GM19372 (cell line): Measurements from ENCODE around the gene CAVIN4.

Experiments
- ATAC-seq: cut with Tn5 transposase; IDR thresholded peaks from one replicate; pipeline ENCODE4 v1.9.1; 2021; ENCODE audit warnings: mild to moderate bottlenecking, low read depth, moderate library complexity; ENCODE audit not compliant: unreplicated experiment

The CAVIN4 gene

GRCh38 chr9:100577776-100578448 is at the start of gene CAVIN4:
TSS of gene CAVIN4 (plus strand) at chr9:100578079. CDS start at chr9:100578144, 65 bp downstream.
- no peak for ATAC-seq

DNA sequence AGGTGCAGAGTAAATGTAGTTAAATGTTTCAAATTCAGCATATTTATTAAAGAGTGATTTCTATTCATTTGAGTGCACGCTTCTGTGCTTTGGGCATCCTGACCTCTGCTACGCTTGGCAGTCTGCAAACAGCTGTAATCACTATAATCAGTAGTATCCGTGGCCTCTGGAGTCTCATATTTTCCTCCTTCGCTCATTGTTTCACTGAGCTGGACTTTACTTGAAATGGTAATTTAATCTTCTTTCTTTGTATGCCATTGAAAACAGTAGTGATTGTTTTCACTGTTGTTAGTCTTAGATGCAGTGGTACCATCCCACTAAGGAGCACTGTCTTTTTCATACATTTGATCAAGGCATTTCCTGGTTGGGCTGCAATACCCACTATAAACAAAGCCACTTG is 43.5 kb upstream of the CAVIN4 start:
- ATAC-seq = no peak

- ATAC-seq = no peak
Measured at GRCh38 chr9:100540327-100540726, 37.6 kb upstream of the CAVIN4 start.

DNA sequence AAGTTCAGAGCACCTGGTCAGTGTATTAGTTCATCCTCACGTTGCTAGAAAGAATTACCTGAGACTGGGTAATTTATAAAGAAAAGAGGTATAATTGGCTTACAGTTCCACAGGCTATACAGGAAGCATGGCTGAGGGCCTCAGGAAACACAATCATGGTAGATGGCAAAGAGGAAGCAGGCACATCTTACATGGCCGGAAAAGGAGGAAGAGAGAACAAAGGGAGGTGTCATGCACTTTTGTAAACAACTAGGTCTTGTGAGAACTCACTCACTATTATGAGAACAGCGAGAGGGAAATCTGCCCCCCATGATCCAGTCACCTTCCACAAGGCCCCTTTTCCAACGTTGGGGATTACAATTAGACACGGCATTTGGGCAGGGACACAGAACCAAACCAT is 28.8 kb upstream of the CAVIN4 start:
- no peak for ATAC-seq

DNA sequence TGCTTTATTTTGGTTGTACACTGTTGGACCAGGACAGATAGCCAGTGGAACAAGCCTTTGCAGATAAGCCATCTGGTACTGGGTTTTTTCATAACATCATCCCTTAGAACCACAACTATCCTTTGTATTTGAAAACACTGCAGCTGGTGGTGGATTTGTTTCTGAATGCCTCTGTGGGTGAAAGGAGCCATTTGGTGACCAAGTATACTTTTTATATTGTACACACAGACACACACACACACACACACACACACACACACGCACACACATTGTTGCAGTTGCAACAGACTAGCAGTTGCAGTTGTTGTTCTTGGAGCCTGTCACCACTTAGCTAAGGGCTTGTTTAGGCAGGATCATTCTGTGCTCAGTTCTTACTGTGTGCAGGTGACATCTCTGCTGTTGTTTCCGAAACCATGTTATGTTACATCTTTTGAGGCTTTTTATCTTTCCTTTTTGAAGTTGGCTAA is 22.9 kb upstream of the CAVIN4 start:
- ATAC-seq = peak; percentile 48

- peak; percentile 79 for ATAC-seq
Measured at GRCh38 chr9:100555471-100555870, 22.4 kb upstream of the CAVIN4 start.

DNA sequence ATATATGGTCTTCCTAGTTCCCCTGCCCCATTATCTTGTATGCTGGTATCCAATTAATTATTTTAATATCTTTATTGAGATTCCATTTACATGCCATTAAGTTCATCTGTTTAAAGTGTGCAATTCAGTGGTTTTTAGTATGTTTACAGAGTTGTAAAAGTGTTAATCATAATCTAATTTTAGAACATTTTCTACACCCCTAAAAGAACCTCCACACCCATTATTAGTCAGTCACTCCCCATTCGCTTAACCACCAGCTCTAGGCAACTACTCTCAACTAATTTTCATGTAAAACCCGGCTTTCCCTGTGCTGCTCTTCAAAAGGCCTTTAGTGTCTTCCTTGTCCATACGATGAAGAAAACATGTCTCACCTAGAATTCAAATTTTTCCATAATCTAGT is 20.8 kb upstream of the CAVIN4 start:
- ATAC-seq = no peak

DNA sequence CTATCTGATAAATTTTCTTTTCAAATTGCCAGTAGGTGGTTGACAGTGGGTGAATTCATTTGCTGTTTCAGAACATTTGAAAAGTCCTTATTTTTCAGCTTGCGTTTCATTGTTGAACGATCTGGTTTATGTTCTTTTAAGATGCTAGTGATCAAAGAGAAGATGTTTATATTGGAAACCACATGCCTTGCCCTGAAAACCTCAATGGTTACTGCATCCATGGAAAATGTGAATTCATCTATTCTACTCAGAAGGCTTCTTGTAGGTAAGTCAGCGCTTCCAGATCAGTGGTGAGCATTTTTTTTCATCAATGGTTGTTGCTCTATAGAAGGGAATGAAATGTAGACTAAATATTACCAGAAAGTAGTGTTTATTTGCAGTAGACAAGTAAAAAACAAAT is 16.6 kb upstream of the CAVIN4 start:
- no peak for ATAC-seq

GRCh38 chr9:100567856-100568255 is 10.0 kb upstream of the CAVIN4 start:
- no peak for ATAC-seq

DNA sequence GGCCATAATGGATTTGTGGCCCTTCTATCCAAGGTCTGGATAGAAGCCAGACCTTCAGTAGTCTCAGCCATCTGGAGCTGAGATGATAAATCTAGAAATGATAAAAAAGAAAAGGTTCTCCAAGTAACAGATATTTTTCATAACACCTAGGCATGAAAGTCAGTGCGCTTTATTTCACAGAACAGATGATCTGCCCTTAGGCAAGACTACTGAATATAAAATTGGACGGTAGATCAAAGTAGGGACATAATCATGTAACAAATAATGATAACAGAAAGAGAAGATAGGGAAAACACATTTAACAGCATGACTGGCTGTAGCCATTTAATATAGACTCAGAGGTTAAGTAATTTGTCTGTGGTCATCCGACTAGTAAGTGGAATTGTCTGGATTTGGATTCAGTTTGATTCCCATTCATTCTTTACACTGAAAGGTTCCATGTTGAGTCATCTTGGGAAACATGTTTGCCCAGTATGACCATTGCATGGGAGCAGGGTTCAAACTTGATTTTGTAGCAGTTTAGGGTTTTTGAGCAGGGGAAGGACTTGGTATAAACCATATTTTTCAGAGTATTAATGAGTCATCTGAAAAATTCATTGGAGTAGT is 4.1 kb upstream of the CAVIN4 start:
- ATAC-seq = no peak

DNA sequence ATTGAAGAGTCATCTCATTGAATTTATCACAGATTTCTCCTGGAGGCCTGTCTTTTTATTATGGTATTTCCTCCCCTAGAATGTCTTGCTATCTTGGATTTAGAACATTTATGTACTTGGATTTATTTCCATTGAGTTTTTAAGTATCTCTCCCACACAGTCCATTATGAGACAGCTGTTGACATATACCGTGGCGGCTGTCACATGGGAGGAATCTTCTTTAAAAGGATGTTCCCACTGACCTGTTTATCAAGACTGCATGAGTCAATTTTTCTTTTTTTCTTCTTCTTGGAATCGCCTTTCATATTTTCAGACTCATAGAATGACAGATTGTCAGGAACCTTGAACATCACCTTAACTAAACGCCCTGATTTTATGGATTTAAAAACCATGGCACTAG is 2.9 kb upstream of the CAVIN4 start:
- ATAC-seq = no peak

GRCh38 chr9:100575765-100576386 is 2.0 kb upstream of the CAVIN4 start:
- no peak for ATAC-seq

DNA sequence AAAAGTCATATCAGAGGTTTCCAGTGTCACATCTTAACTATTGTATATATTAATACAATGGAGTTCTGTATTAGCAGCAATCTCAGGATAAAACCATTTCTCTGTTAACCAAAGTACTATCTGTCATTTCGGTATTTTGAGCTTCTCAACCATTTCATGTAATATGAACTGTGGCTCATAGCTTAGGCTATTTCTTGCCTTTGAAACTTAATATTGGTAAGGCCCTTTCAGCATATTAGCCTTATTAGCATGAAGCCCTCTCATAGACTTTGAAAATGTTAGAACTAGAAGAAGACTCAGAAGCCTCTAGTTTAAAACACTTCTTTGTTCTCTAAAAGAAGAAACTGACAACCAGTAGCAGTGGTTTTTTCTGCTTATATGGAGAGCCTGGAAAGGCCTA is 731 bp downstream of the CAVIN4 start:
- ATAC-seq = no peak

GRCh38 chr9:100579665-100580064 is 1.8 kb downstream of the CAVIN4 start:
- ATAC-seq = no peak

- no peak for ATAC-seq
Measured at GRCh38 chr9:100580257-100580656, 2.4 kb downstream of the CAVIN4 start.

DNA sequence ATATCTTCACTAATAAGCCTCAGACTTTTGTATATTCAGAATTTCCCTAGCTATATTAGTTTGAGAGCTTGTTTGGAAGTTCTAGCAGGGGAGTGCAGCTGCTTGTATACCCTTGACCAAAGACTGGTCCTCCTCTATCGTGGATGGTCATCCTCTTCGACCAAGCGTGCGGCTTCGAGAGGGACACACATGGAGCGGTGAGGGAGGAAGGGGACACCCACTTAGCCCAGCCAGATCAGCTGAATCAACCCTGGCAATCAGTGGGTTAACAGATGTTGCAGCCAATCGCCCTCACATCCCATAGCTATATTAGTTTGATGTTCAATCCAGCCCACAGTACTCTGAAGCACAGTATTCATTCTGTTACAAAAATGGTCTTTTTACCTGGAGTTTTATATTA is 3.2 kb downstream of the CAVIN4 start:
- no peak for ATAC-seq

DNA sequence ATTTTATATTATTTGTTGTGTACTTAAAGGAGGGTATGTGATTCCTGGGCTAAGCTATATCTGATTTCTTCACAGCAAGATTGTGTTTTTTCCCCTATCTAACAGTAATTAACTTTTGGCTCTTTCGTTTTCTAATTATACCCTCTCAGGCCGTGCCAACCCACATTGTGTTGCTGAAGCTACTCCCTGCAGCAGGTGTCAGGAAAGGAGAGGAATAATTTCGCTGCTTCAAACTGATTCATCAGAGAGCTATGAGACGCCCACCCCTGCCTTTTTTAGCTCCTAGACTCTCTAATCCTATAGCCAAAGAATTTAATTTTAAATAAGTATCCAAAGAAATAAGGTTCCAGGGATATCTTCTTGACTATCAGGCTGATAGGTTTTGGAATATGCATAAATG is 3.8 kb downstream of the CAVIN4 start:
- no peak for ATAC-seq

DNA sequence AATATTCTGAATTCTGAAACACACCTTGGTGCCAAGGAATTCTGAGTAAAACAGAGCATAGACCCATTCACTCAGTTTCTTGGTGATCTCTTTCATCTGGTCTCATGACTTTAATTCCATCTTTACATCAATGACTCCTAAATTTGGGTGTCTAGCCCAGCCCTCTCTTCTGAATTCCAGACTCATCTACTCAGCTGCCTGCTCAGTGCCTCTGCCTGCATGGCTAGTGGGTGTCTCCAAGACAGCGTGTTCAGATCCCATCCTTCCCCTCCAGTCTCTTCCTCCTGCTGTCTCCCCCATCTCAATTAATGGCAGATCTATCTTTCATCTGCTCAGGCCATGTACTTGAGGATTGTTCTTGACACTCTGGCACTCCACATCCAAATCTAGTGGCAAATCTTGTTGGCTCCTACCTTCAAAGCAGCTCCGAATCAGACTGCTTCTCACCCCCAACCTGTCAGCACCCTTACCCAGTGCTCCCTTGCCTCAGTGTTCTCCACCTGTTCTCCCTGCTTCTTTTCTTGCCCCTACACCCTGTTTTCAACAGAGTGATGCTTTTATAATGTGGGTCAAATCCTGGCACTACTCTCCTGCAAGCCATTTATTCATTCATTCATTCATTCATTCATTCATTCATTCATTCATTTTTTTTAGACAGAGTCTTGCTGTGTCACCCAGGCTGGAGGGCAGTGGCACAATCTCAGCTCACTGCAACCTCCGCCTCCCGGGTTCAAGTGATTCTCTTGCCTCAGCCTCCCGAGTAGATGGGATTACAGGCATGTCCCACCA is 5.3 kb downstream of the CAVIN4 start:
- ATAC-seq = no peak

DNA sequence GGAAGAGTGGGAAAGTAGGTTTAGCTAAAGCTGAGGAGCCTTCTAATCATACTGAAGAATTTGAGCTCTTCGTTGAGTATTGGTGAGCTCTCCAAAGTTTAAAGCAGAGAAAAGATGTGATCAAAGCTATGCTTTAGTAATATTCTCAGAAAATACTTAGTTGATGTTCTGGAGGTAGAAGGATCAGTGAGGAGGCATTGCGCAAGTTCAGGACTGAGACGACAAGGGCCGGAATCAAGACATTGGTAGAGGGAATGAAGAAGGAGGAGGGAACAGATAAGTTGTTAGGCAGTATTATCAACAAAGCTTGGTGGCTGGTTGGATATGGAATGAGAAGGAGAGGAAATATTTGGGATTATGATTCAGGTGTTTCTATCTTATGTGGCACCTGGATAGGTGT is 7.1 kb downstream of the CAVIN4 start:
- no peak for ATAC-seq

GRCh38 chr9:100586093-100586492 is 8.2 kb downstream of the CAVIN4 start:
- no peak for ATAC-seq

- no peak for ATAC-seq
Measured at GRCh38 chr9:100587375-100587774, 9.5 kb downstream of the CAVIN4 start.
